ENCODE results near the gene PHF2.

Gene PHF2

DNA sequence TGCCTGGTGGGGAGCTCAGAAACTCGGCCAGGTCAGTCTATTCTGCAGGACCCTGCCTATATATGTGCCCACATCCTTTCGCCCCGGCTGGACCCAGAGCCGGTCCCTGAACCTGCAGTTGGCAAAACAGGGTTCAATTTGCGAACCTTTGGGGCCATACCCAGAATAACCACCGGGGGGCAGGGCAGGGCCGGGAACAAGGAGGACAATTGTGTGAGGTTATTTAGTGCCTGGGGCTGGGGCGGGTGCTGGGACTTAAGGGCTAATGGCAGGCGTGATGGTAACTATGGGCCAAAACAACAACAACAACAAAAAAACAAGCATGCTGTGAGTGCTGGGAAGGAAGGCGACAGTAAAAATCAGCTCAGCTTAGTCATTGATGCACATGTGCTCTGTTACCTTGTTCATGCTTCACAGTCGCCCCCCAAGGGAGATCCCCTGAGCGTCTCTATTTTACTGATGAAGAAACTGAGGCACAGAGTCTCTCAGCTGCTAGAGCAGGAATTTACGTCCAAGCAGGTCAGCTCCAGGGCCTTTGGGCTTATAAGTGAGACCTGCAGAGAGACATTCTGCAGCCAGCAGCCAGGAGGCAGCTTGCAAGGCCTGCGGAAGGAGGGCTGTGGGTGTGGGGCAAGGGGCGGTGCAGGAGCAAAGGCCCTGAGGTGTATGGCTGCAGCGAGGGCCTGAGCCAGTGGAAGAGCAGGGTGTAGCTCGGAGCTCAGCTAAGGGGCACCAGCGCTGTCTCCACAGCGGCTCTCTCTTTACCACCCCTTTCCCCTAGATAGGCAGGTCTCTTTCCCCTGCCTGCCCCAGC is 106.0 kb downstream of the PHF2 start:
- peak; percentile 31 to 45 for DNase-seq

DNA sequence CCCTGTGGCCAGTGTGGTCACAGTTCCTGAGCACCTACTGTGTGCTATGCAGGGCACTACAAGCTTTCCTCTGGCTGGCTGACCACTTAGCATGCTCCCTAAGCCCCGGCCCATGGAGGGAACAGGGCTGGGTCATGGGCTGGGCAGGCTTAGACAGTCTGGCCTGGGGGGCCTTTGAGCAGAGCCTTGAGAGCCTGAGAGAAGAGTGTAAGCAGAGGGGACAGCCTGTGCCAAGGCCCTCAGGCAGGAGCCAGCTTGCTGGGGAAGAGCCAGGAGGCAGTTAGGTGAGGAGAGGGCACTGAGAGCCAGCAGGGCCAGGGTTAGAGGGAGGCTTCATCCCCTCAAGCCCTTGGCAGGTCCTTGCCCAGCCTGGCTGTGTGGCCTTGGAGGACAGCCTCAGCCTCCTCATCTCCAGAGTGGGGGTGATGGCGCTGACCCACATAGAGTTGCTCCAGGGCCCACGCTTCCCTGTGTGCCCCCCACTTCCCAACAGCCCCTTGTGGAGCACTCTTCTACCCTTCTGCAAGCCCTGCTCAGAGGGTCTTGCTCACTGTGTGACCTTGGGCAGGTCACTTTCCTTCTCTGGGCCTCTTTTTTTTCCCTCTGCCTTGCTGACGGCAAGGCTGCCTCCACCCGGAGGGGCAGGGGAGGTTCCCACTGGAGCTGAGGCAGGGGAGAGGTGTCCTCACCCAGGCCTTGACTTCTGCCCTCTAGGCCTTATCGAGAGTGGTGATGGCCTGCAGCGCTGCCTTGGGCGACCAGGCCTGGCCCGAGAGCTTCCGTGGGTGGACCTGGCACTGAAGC is 107.1 kb downstream of the PHF2 start:
- DNase-seq, result no peak

DNA sequence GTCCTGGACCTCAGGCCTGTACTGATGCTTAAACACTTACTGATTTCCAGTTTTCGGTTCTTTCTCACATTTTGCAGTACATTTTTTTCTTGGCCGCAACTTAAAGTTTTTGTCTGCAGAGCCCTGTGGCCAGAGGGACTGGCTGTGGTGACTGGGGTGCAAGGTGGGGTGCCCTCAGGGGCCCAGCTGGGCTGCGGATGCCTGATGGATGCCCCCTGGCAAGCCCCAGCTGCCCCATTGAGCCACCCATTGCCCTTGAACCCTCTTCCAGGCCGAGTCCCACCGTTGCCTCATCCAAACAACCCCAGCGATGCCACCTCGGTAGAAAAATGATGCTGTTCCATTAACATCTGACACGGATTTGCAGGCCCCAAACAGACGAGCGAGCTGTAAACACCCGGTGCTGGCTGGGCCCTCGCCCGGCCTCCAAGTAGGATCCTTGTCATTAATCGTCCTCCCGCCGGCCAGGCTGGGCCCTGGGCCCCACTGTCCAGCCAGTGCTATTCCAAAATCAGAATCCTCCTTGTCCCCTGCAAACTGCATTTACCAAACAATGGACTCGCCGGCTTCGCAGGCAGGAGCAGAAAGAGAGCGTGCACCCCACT is 107.9 kb downstream of the PHF2 start:
- DNase-seq, result no peak

DNA sequence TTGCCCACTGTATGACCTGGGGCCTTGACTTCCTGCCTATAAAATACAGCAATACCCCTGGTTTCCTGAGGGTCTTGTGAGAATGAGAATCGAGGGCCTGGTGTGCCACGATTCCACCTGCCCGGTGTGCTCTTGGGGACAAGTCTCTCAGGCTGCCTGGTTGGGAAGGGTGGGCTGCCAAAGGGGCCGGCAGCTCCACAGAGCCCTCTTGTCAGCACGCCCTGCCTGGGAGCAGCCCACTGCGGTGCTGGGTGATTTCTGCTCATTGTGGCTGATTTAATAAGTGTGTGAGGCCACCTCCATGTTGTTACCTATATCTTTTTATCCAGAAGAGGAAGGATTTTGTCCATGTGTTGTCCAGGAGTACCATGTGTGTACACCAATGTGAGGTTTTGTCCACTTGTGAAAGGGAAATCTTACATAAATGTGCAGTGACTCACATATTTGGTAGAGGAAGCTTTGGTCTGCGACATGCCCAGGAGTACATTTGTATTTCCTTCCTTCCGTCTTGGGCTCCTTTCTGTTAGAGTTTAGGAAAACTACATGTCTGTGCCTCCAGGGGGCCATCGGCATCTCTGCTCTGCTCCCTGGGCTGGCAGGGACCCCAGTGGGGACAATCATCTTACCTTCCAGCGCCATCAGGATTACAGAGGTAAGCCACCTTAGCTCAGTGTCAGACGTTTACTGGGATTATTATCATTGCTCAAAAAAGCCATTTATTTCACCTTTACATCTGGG is 108.6 kb downstream of the PHF2 start:
- no peak for DNase-seq

DNA sequence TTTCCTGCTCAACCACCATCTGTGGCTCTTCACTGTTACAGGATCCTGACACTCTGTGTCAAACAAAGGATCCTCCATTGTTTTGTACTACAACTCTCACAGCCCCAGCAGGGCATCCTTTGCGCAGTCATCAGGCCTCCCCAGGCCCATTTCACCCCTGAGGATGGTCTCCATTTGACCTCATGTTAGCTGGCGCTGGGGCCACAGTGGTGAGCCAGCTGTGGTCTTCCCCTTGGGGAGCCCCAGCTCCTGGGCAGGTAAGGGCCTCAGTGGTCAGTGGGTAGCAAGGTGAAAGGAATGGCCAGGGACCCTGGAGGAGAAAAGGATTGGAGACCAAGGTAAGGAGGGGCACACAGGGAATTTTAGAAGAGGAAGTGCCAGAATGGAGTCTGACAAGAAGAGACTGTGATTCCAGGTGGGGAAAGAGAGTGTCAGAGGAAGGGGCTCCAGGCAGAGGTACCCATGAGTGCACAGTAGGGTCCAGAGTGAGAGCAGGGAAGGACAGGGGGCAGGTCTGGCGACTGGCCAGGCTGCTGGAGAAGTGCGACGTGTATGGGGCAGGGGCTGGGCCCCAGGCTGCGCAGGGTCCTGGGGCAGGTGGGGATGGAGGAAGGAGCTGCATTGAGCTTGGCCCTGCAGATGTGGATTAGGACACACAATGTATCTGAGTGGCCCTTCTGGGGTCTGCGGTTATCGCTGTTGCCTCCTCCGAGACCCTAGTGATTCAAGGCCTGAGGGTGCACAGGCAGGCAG is 109.9 kb downstream of the PHF2 start:
- DNase-seq, result no peak

DNA sequence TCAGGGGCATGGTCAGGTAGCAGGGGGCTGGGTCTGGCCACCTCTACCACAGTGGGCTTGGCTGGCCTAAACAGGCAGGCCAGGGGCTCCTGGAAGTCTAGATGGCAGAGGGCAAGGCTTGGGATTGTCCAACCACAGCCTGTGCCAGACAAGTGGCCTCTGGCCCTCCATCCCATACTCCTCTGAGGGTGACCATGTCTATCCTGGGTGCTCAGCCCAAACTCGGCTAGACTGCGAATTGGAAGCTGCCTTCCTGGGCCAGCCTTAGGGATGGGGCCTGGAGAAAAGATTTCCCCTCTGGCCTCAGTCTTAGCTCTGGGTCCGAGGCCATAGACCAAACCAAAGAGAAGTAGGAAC is 110.5 kb downstream of the PHF2 start:
- DNase-seq, result no peak

DNA sequence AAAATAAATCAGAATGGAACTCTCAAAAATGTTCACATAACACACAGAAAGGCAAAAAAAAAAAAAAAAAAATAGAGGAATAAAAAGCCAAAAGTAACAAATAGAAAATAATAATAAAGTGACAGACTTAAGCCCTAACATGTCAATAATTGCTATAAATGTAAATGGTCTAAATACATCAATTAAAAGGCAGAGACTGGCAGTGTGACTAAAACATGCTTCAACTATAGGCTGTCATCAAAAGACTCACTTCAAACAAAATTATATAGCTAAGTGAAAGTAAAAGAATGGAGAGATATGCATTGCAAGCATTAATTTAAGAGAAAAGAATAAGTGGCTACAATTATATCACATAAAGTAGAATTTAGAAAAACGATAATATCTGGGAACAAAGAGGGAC is 114.2 kb downstream of the PHF2 start:
- DNase-seq, result no peak

DNA sequence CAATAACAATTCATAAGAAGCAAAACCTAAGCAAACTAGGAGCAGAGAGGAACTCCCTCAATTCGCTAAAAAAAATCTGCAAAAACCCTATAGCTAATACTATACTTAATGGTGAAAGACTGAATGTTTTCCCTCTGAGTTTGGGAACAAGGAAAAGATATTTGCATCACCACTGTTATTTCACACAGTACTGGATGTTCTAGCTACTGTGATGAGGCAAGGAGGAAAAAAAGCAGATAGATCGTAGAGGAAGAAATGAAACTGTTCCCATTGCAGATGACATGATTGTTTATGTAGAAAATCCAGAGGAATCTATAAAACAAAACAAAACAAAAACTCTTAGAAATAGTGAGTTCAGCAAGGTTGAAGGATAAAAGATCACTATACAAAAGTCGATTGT is 116.7 kb downstream of the PHF2 start:
- no peak for DNase-seq

DNA sequence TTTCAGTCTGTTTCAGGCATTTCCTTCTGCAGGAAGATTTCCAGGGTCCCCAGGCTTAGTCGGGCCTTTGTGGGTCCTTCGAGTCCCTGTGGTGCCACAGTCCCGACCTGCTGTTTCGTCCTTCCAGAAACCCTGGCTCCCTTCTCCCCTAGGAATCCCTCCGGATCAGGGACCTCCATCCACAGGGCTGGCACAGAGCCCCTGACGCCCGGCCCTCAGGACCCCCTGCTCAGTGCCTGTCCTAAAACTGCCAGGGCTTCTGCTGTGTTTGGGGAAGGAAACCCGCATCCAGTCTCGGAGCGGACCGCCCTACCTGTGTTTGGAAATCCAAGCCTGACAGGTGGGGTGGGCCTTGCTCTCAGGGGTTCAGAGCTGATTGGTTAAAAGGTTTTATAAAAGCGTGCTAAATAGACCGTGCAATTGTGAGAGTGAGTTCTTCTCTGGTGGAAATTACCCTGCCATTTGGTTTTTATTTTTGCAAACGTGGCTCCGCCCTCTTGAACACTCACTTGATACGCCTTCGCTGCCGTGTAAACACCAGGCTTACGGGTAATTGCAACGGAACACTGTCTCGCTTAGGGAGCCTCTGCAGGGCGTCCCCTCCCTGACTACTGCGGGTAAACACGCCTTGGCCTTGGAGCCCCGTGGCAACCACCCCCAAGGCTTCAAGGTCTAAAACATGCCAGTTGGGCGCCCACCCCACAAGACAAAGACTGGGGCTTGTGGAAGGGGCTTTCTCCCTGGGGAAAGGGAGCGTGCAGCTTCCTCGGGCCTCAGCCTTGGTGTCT is 121.2 kb downstream of the PHF2 start:
- DNase-seq, result no peak

DNA sequence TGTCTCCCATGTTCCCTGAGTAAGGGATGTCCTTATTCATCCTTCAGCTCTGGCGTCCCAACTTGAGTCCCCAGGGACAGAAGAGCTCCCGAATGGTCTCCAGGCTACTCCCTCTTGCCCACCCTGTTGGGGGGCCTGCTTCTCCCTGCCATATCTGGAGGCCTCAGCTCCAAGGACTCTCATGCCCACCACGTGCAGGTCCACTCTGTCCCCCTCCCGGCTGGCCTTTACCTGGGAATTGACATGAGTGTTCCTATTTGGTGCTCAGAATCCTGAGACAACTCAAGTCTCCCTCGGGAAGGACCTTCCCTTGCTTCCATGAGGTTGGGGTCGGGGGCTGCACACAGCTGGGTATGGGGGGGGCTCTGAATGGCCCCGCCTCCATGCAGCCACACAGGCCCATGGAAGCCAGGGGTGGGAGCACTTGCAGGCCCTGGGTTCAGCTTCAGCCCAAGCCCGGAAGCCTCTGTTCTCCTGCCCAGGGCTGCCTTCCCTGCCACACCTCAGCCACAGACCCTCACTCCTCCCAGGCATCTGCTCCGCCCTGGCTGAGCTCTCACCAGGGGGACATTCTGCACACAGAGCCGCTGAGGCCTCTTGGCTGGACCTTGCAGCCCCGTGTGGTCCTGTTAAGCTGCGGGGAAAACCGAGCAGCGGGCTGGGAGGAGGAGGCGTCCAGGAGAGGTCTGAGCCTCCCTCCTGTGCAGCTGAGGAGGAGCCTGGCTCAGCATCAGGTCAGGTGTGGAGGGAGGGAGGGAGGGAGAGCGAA is 121.9 kb downstream of the PHF2 start:
- no peak for DNase-seq

DNA sequence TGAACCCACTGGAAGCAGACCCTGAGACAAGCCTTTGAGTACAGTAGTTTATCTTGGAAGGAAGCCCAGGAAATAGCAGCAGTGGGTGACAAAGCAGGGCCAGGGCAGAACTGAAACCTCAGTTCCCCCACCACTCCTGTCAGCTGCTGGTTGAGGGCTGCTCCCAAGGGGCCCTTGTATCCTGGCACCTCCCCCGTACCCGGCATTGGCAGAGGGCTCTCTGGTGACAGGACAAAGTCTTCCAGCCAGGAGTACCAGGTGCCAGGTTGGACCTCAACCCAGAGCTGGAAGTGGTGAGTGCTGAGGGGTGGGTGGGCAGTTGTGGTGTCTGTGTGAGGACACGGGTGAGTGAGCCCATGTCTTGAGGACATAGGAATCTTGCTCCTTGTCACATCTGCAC is 123.3 kb downstream of the PHF2 start:
- no peak for DNase-seq

DNA sequence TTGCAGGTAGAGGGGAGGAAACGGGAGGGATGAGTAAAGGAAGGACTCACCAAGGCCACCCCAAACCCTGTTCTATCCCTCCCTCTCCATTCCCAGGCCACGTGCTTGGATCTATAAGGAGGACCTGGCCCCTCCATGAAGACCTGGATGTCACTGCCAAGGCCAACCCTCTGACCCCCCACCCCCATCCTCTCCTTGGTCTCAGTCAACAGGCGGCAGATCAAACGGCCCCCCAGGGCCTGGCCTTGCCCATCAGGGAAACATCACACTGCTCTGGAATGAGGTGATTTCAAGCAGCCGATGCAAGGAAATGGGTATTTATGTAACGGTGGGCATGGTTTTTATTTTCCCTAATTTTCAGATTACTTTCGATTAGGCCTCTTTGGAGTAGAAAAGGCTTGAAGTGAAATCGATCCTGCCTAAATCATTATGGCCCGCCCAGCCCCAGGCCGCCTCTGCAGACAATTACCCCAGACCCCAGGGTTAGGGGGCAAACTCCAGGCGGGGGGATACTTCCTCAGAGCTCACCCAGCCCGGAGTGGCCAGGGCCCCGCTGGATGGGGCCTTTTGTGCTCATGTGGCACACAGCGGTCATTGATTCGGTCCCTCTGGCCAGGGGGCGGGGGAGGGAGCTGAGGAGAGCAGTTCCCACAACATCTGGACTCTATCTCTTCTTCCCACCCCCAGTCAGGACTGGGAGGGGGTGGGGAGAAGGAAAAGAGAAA is 125.3 kb downstream of the PHF2 start:
- no peak for DNase-seq

DNA sequence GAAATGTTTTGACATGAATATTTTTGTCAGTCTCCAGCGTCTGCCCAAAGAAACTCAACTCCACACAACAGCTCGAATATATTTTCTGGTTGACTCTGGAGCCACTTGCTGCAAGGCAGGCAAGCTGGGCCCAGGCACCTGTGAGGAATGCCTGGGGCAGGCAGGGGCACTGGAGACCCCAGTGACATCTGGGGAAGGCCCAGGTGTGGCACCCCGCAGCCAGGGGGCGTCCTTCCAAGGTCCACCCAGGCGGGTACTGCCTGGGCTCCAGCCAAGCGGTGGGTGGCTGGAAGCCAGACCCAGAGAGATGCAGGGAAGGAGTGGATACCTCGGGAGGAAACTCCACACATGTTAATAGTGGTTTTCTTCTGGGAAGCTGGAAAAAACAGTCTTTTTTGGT is 125.9 kb downstream of the PHF2 start:
- no peak for DNase-seq

DNA sequence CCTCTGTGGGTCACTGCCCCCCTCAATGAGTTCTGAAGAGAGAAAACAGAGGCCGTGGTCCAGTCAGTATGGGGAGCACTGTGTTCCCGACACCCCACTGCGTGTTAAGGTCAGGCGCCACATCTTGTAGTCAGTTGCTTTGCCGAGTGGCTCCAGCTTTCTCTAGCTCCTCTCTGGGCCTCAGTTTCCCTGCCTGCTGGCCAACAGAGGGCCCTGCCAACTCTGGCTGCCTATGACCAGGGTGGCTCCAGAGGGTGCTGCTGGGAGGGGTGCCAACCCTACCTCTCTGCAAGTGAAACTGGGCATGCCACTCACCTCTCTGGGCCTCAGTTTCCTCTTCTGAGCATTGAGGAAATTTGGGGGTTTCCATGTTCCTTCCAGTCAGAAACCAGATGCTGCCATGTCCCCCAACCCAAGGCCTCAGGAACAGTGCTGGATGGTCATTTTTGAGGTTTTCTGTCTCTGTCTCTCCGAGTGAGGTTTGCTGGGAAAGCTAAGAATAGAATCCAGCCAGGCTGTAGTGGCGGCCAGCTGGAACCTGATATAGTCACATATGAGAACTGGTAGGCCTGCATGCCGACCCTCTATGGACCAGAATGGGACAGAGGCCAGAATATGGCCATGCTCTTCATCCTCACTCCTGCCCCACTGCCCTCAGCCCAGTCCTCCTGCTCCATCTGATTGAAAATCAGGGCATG is 132.1 kb downstream of the PHF2 start:
- DNase-seq, result no peak

DNA sequence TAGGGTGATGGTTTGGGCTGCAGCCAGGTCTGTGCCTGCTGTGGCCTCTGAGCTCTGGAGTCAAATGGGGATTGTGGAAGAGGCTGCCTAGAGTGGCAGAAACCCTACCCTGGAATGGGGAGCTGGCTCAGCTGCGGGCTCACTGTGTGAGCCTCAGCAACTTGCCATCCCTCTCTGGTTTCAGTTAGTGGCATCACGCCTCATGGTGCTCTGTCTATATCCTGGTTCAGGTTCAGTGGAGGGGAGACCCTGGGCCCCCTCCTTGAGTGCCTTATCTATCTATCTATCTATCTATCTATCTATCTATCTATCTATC is 132.6 kb downstream of the PHF2 start:
- DNase-seq, result no peak

DNA sequence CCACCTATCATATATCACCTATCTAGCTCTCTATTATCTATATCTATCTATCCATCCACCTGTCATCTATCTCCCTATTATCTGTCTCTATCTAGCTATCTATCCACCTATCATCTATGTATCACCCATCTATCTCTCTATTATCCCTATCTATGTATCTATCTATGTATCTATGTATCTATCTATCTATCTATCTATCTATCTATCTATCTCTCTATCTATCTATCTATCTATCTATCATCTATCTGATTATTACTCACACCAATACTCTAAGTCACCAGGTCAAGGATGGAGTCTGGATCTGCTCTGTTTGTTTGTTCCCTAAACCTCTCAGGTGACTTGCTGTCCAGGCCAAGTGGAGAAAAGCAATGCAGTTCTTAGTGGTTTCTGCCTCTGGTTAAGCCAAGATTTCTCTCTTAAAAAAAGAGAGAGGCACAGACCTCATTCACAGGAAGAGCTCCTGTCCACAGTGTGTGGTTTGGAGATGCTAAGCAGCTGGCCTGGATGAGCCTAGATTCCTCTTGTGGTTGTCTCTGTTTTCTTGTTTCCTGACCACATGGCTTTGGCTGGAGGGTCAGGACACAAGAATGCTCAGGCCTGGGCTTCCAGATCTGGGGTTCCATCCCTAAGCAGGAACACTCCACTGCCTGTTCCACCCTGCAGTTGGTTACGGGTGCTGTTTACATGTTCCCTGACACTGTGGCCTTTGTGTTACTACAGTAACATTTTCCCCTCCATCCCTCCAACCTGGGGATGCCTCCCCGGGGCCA is 133.4 kb downstream of the PHF2 start:
- no peak for DNase-seq

DNA sequence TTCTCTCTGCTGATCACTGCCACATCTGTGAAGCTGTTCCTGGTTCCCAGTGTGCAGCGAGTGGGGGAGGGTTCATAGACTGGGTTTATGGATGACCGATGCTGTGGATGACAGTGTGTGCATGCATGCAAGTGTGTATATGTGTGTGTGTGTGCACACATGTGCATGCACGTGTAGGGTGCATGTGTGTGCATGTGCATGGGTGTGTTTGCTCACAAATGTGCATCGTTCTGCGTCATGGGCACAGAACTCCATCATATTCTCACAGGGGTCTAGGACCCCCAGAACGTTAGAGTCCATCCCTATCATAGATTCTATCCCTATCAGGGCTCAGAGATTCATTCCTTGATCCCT is 134.0 kb downstream of the PHF2 start:
- no peak for DNase-seq

DNA sequence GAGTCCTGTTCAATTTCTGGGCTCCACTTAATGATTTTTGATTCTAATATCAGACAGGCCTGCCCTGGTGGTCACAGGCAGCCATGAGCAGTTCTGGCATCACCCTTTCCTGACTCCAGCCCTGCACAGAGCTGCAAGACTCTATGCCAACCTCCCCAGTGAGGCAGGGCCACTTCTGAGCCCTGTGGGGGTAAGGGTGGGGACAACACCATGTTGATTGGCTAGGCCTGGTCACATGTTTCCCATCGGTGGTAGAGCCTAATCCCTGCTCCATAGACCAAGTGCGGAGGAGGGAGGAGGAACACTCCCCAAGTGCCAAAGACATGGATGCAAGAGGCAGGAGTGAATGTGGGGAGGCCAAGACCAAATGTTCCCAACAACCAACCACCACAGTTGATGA is 134.6 kb downstream of the PHF2 start:
- DNase-seq, result no peak

DNA sequence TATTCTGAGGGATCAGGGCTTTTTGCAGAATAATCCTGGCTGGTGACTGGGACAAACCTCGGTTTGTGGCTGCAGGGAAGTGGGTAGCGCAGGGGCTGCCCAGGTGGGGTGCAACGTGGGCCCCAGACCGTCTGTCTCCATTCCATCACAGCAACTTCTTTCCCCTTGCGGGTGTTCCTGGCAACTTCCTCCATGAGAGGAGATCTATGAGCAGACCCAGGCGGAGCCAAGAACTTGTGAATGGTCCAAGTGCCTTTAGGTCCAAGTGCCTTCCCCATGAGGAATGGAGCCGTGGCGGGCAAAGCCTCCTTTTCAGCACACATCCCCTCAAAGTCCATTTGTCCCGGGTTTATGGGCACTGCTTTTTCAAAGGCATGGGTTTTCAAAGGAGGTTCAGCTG is 136.5 kb downstream of the PHF2 start:
- no peak for DNase-seq
